Purkinje cell (primary cell): ENCODE data around the gene PTGER3. TPM values are rescaled to one million over a fixed set of nuclear protein-coding genes. Genes with fewer than 3 reads are reported as not detected.

Source experiments
- polyA plus RNA-seq: library from polyadenylated mRNA; unstranded; fragments of >200 nt; fragmentation: Nextera tagmentation; gene quantifications from 2 replicates; pipeline ENCODE4 v1.2.1, GENCODE V29; 2014

The PTGER3 gene
- 0.20 TPM in 1 of 2 replicates, not detected in the other for polyA plus RNA-seq

DNA sequence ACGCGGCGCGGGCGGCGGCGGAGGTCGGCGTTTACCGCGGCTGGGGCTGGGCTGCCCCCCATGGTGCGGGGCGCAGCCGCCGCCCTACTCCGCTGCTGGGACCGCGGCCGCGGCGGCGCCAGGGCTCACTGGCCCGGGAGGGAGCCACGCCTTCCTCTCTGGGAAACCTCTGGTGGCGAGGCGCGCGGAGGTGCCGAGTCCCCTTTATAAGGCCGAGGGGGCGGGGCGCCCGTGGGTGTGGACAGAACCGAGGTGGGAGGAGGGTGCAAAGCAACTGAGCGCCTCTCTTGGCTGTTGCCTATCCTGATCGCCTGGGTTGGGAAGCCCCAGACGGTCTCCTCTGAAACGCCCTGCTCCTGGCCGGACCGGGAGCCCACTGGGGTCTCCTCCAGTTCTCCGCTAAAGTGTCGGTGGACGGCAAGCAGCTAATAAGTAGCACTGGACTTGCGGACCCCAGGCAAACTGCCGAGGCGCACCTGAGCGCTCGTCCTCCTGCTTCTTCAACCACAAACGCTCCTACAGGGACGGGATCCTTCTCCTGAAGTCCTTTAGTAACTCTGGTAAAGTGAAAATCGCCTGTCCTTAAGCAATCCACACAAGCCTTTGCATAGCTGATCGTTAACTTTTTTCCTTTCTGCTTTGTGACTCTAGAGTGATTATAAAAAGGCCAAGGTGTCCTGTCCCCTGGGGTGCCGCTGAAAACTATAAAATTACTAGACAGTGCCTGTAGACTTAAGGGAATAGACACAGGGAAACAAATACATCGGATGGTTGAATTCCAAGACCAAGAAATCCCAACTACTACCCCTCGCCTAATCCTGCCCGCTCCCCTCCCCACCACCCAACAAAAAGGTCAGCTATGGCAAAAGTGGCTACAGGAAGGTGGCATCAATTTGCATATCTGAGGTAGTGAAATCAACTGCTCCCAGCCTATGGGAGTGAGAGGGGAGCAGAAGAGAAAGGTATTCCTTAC, at the start of gene PTGER3:
Gene PTGER3 (minus strand): TSS at position 182 of the 973 bp plus-strand sequence. CDS start 239 bp downstream, outside the sequence.

DNA sequence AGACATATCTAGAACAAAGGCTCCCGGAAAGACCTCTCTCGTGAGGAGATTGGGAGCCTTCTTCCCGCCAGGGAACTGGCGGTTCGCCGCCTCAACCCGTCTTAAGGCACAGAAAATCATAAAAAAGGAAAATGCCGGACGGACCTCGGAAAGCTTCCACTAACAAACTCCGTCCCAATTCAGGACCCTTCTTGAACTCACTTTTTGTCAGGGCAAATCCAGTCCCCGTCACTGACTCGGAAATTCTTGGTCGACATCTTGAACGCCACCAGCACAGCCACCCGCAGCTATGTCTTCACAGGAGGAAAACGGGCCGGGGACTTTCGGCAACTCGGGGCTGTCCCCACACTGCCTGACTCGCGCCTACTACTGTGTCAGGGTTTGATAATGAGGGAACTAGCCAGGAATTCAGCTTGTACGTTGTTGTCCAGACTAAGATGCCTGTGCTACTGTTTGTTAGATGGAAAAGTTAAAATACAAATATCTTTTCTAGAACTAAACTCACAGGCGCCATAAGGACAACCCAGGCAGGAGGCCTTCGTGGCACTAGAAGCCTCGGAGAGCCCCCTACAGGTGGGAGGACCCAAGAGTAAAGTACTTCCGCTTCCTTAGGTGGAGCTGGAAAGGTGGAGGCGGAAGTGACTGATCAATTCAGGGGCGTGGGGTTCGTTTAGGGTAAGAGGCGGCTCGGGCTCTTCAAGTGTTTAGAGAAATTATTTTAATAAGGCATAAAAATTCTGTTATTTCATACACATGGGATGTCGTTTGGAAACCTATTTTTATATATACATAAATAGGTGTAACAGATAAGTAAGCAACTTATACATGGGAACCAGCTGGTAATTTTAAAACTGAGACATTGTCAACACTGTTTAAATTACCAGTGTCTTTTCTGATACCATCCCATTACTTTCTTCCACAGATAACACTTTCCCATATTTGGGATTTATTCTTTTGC, 33.4 kb upstream of the PTGER3 start, which contains the start of gene ZRANB2:
Gene ZRANB2 (minus strand): TSS at position 297 of the 958 bp plus-strand sequence. CDS start 40 bp downstream, at position 257.

Other genes starting within 250 kb of the PTGER3 start
- 191 and 197 TPM in 2 replicates for gene ZRANB2, start 33.2 kb upstream of the PTGER3 start, polyA plus RNA-seq